AG04449 (cell line): ENCODE data around the gene VN1R5.
"Not testable (repeated sequence)": the region's sequence is repeated elsewhere in the genome, so short reads cannot be mapped to it uniquely, and the experiment has no call there.

Source experiments
- CTCF ChIA-PET: fragments of 350-600 bp; formaldehyde crosslinking; extraction: SDS; loops from one replicate; lab custom pipeline; 2021; ENCODE audit warnings: antibody characterized with exemption; lab: Yijun Ruan, JAX
- POLR2A ChIA-PET: fragments of 400-600, 350-600 bp; formaldehyde crosslinking; extraction: SDS; loops from one replicate; lab custom pipeline; 2020; ENCODE audit warnings: antibody characterized with exemption, inconsistent platforms; lab: Yijun Ruan, JAX
- DNase-seq: peaks from one replicate; pipeline ENCODE4 v3.0.0-alpha.2; 2010; ENCODE audit warnings: low read depth, low spot score
- H3K4me3 ChIP-seq: 2 replicates; pipeline ENCODE4 v1.5.1; 2011; ENCODE audit warnings: low read depth, mild to moderate bottlenecking, control low read depth, low read length
- CTCF ChIP-seq: IDR thresholded peaks from one replicate; pipeline ENCODE4 v1.5.1; 2011; ENCODE audit warnings: mild to moderate bottlenecking, moderate library complexity, low read length, control low read depth, inconsistent platforms; ENCODE audit not compliant: insufficient read depth; ENCODE audit errors: missing control alignments

VN1R5 gene

DNA sequence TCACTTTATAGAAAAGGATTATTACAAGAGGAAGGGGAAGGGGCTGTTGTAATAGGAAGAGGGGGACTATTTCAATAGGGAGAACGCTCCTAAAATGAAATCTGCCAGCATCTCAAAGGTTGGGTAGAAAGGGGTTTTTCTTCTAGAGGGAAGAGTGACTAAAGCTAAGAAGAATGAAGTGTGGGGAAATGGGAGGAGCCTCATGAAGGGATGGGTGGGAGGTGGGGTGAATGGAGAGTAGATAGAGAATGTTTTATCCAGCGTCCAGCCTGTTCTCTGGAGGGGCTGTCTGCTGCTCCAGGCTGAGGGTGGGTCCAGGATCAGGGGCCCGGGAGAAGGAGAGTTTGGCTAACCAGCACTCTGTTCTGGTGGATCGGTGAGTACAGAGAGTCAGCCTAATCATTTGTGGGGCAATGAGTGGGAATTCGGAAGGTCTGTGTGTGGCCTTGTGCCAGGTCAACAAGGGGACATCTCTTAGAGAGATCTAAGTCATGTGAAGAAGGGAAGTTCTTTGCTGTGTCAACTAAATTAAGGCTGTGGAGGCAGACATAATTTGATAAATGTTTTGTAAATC lies 25.2 kb downstream of the VN1R5 start:
- ChIA-PET CTCF (no interaction called here), POLR2A (no interaction called here)
- H3K4me3 ChIP-seq, result no peak overlapping the region
- no peak for TF ChIP-seq CTCF
- no peak for DNase-seq

- no peak for DNase-seq
- CTCF ChIA-PET, result no interaction called here
- H3K4me3 ChIP-seq, result no peak overlapping the region
- POLR2A ChIA-PET, result no interaction called here
- TF ChIP-seq CTCF, result no peak
Observed at GRCh38 chr1:247286134-247286670, 30.3 kb downstream of the VN1R5 start.

- ChIA-PET POLR2A (no interaction called here), CTCF (no interaction called here)
- H3K4me3 ChIP-seq, result no peak overlapping the region
- DNase-seq, result no peak
- TF ChIP-seq CTCF, result no peak
Observed at GRCh38 chr1:247287460-247287859, 31.6 kb downstream of the VN1R5 start.

- ChIA-PET POLR2A (no interaction called here), CTCF (no interaction called here)
- no peak overlapping the region for H3K4me3 ChIP-seq
- no peak for DNase-seq
- no peak for TF ChIP-seq CTCF
Observed at GRCh38 chr1:247288341-247288740, 32.5 kb downstream of the VN1R5 start.

DNA sequence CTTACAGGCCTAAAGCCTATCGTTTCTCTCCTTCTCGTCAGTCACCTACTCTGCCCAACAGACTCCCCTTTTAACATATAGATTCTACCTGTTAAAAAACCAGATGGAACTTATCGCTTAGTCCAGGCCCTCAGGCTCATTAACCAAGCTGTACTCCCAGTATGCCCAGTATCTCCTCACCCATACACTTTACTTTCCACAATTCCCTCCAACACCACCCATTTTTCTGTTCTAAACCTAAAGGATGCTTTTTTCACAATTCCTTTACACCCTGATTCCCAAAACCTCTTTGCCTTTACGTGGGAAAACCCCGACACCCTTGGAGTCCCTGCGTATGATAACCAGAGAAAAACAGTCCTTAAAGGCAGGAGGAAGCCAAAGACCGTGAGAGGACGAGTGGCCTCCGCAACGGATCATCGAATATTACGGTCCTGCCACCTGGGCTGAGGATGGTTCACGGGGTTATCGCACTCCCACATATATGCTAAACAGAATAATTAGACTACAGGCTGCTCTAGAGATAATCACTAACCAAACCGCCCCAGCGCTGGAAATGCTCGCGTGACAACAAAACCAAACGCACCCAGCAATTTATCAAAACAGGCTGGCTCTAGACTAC lies 33.5 kb downstream of the VN1R5 start:
- DNase-seq, POLR2A ChIA-PET, CTCF ChIA-PET, H3K4me3 ChIP-seq: not testable (repeated sequence)

- no peak for TF ChIP-seq CTCF
- ChIA-PET CTCF (no interaction called here), POLR2A (no interaction called here)
- H3K4me3 ChIP-seq, result no peak overlapping the region
- DNase-seq, result no peak
Observed at GRCh38 chr1:247290576-247290975, 34.7 kb downstream of the VN1R5 start.

GRCh38 chr1:247291161-247291560 lies 35.3 kb downstream of the VN1R5 start:
- POLR2A ChIA-PET, result no interaction called here
- TF ChIP-seq CTCF, result no peak
- no peak for DNase-seq
- CTCF ChIA-PET, result no interaction called here
- no peak overlapping the region for H3K4me3 ChIP-seq
